WTC11 (cell line): ENCODE data around the gene TNRC6C. TPM values are rescaled to one million over a fixed set of nuclear protein-coding genes. Genes with fewer than 3 reads are reported as not detected.

Experiments used
- ATAC-seq: fragments of 200-7000 bp; cut with Tn5 transposase; 2 replicates; pipeline ENCODE4 v1.10.0; 2021; ENCODE audit warnings: mild to moderate bottlenecking, moderate library complexity
- CTCF ChIA-PET: fragments of 300-600 bp; sonication (Branson Sonifier 250); formaldehyde crosslinking; loops from one replicate; lab custom pipeline; 2021; ENCODE audit warnings: antibody characterized with exemption; lab: Charles Lee
- POLR2A ChIA-PET: fragments of 350-600 bp; sonication (Branson Sonifier 250); formaldehyde crosslinking; loops from one replicate; lab custom pipeline; 2021; ENCODE audit warnings: antibody characterized with exemption; lab: Charles Lee
- DNase-seq: peaks from one replicate; pipeline ENCODE4 v3.0.0; 2021; ENCODE audit warnings: low spot score
- H3K27ac Mint-ChIP-seq: 2 replicates; pipeline ENCODE4 v1.8.0; 2021; ENCODE audit warnings: mixed read lengths
- H3K27me3 Mint-ChIP-seq: 2 replicates; pipeline ENCODE4 v1.8.0; 2021; ENCODE audit warnings: low read depth, mild to moderate bottlenecking, moderate library complexity, mixed read lengths
- H3K36me3 Mint-ChIP-seq: 2 replicates; pipeline ENCODE4 v1.8.0; 2021; ENCODE audit warnings: mixed read lengths
- H3K4me1 Mint-ChIP-seq: 2 replicates; pipeline ENCODE4 v1.8.0; 2022; ENCODE audit warnings: mixed read lengths
- H3K4me3 Mint-ChIP-seq: 2 replicates; pipeline ENCODE4 v1.8.0; 2021; ENCODE audit warnings: mild to moderate bottlenecking, moderate library complexity, mixed read lengths
- H3K9me3 Mint-ChIP-seq: 2 replicates; pipeline ENCODE4 v1.8.0; 2021; ENCODE audit warnings: mixed read lengths
- ARID4B ChIP-seq: sonication (generic); formaldehyde crosslinking; IDR thresholded peaks from 2 replicates; pipeline ENCODE4 v1.8.0; 2023; ENCODE audit warnings: missing genetic modification reagents, mild to moderate bottlenecking, borderline replicate concordance
- ATF1 ChIP-seq: sonication (generic); formaldehyde crosslinking; IDR thresholded peaks from 2 replicates; pipeline ENCODE4 v1.8.1; 2023; ENCODE audit warnings: mild to moderate bottlenecking, moderate library complexity, missing genetic modification reagents
- CDX4 ChIP-seq: fragments of 250-450 bp; sonication (Bioruptor Pico); IDR thresholded peaks from 2 replicates; pipeline ENCODE4 v1.9.0; 2021; ENCODE audit warnings: moderate library complexity, mild to moderate bottlenecking, inconsistent platforms, borderline replicate concordance
- CREM ChIP-seq: sonication (generic); formaldehyde crosslinking; IDR thresholded peaks from 2 replicates; pipeline ENCODE4 v1.8.1; 2022; ENCODE audit warnings: mild to moderate bottlenecking, missing genetic modification reagents, moderate library complexity
- ETV6 ChIP-seq: sonication (generic); formaldehyde crosslinking; IDR thresholded peaks from 2 replicates; pipeline ENCODE4 v1.8.1; 2022; ENCODE audit warnings: mild to moderate bottlenecking, missing genetic modification reagents
- GTF2I ChIP-seq: fragments of 250-450 bp; sonication (Bioruptor Pico); conservative IDR thresholded peaks from 2 replicates; pipeline ENCODE4 v1.4.0; 2021; ENCODE audit warnings: mild to moderate bottlenecking
- HMGA2 ChIP-seq: fragments of 250-450 bp; sonication (Bioruptor Pico); IDR thresholded peaks from 2 replicates; pipeline ENCODE4 v1.4.0; 2021; ENCODE audit warnings: mild to moderate bottlenecking, moderate library complexity
- IRF1 ChIP-seq: sonication (generic); formaldehyde crosslinking; IDR thresholded peaks from 2 replicates; pipeline ENCODE4 v1.8.0; 2023; ENCODE audit warnings: missing genetic modification reagents
- IRF2 ChIP-seq: sonication (generic); formaldehyde crosslinking; IDR thresholded peaks from 2 replicates; pipeline ENCODE4 v1.8.0; 2022; ENCODE audit warnings: low read depth, missing genetic modification reagents, borderline replicate concordance
- JAZF1 ChIP-seq: fragments of 250-450 bp; sonication (Bioruptor Pico); IDR thresholded peaks from 2 replicates; pipeline ENCODE4 v1.9.0; 2021; ENCODE audit warnings: moderate library complexity, mild to moderate bottlenecking, inconsistent platforms
- MYBL2 ChIP-seq: sonication (generic); formaldehyde crosslinking; IDR thresholded peaks from 2 replicates; pipeline ENCODE4 v1.8.1; 2023; ENCODE audit warnings: mild to moderate bottlenecking, moderate library complexity, missing genetic modification reagents
- NR3C1 ChIP-seq: sonication (generic); formaldehyde crosslinking; conservative IDR thresholded peaks from 2 replicates; pipeline ENCODE4 v1.8.1; 2023; ENCODE audit warnings: low read depth, mild to moderate bottlenecking, missing genetic modification reagents
- OVOL2 ChIP-seq: fragments of 250-450 bp; sonication (Bioruptor Pico); IDR thresholded peaks from 2 replicates; pipeline ENCODE4 v1.9.0; 2021; ENCODE audit warnings: mild to moderate bottlenecking, borderline replicate concordance
- PREB ChIP-seq: sonication (generic); formaldehyde crosslinking; IDR thresholded peaks from 2 replicates; pipeline ENCODE4 v1.8.1; 2022; ENCODE audit warnings: mild to moderate bottlenecking, missing genetic modification reagents, moderate library complexity, borderline replicate concordance
- SOX15 ChIP-seq: fragments of 250-450 bp; sonication (Bioruptor Pico); IDR thresholded peaks from 2 replicates; pipeline ENCODE4 v1.9.0; 2021; ENCODE audit warnings: mild to moderate bottlenecking
- TCF7 ChIP-seq: sonication (generic); formaldehyde crosslinking; IDR thresholded peaks from 2 replicates; pipeline ENCODE4 v1.8.0; 2022; ENCODE audit warnings: mild to moderate bottlenecking, low read depth, missing genetic modification reagents, moderate library complexity
- ZBTB43 ChIP-seq: sonication (generic); formaldehyde crosslinking; IDR thresholded peaks from 2 replicates; pipeline ENCODE4 v1.8.1; 2023; ENCODE audit warnings: mild to moderate bottlenecking, missing genetic modification reagents
- ZNF416 ChIP-seq: fragments of 250-450 bp; sonication (Bioruptor Pico); IDR thresholded peaks from 2 replicates; pipeline ENCODE4 v1.9.0; 2021; ENCODE audit warnings: mild to moderate bottlenecking, inconsistent platforms
- ZNF532 ChIP-seq: fragments of 250-450 bp; sonication (Bioruptor Pico); IDR thresholded peaks from 2 replicates; pipeline ENCODE4 v1.9.0; 2021; ENCODE audit warnings: mild to moderate bottlenecking, borderline replicate concordance
- total RNA-seq: library from RNA; stranded (reverse); gene quantifications from 3 replicates; pipeline ENCODE4 v1.2.3, GENCODE V29; 2021

TNRC6C gene
- total RNA-seq, 1 experiment from 2014 or later, result 52.3 TPM

GRCh38 chr17:78026381-78026780, 67.9 kb downstream of the TNRC6C start (continued):
- no peak for TF ChIP-seq ZNF532 (CRISPR knock-in tag)
- no peak for TF ChIP-seq PREB (CRISPR knock-in tag)

GRCh38 chr17:78027121-78027520, 68.6 kb downstream of the TNRC6C start:
- ChIA-PET CTCF (no interaction called here), POLR2A (no interaction called here)
- Mint-ChIP-seq H3K36me3 (peaks cover 17% of the 10 kb centered on the region), H3K4me1 (peaks cover 3% of the 10 kb centered on the region; the same call in 1 of the 2 replicates), H3K27ac (no peak overlapping the region), H3K9me3 (no peaks in the 10 kb centered on the region), H3K4me3 (no peak overlapping the region), H3K27me3 (no peaks in the 10 kb centered on the region)
- DNase-seq, result no peak
- no peak for ATAC-seq
- no peak for TF ChIP-seq IRF1
- TF ChIP-seq ZNF416, result no peak
- no peak for TF ChIP-seq SOX15 (CRISPR knock-in tag)
- no peak for TF ChIP-seq JAZF1 (CRISPR knock-in tag)
- no peak for TF ChIP-seq CREM (CRISPR knock-in tag)
- no peak for TF ChIP-seq ATF1 (CRISPR knock-in tag)
- no peak for TF ChIP-seq MYBL2 (CRISPR knock-in tag)
- no peak for TF ChIP-seq ZBTB43
- no peak for TF ChIP-seq ETV6
- TF ChIP-seq OVOL2 (CRISPR knock-in tag), result no peak
- TF ChIP-seq TCF7, result no peak
- TF ChIP-seq IRF2 (CRISPR knock-in tag), result no peak

- Mint-ChIP-seq H3K9me3 (no peaks in the 10 kb centered on the region), H3K36me3 (peaks cover 29% of the 10 kb centered on the region), H3K27ac (no peak overlapping the region), H3K4me3 (no peak overlapping the region), H3K4me1 (peaks cover 3% of the 10 kb centered on the region; the same call in 1 of the 2 replicates), H3K27me3 (no peaks in the 10 kb centered on the region)
- CTCF ChIA-PET, result no interaction called here
- no peak for ATAC-seq
- POLR2A ChIA-PET, result no interaction called here
- DNase-seq, result no peak
- no peak for TF ChIP-seq HMGA2 (CRISPR knock-in tag)
Measured at GRCh38 chr17:78029697-78030096, 71.2 kb downstream of the TNRC6C start.

GRCh38 chr17:78031435-78031834, 72.9 kb downstream of the TNRC6C start:
- peaks cover 6% of the 10 kb centered on the region for H3K4me1 Mint-ChIP-seq
- H3K4me3 Mint-ChIP-seq, result no peak overlapping the region
- H3K36me3 Mint-ChIP-seq, result peaks cover 46% of the 10 kb centered on the region
- no peak overlapping the region for H3K27ac Mint-ChIP-seq
- H3K9me3 Mint-ChIP-seq, result no peaks in the 10 kb centered on the region
- ChIA-PET POLR2A (interaction anchor here (0.6 kb wide), 1 partner anchor 93 kb away, joined by 3 read pairs; no protein-coding TSS in a partner anchor), CTCF (interaction anchor here (2.4 kb wide), 1 partner anchor 12 kb away, joined by 13 read pairs; no protein-coding TSS in a partner anchor)
- no peaks in the 10 kb centered on the region for H3K27me3 Mint-ChIP-seq
- no peak for ATAC-seq
- DNase-seq, result no peak
- TF ChIP-seq ARID4B (CRISPR knock-in tag) (no peak), MYBL2 (CRISPR knock-in tag) (no peak), NR3C1 (CRISPR knock-in tag) (no peak), GTF2I (no peak), ETV6 (no peak), CDX4 (no peak)
